ENCODE results near the gene FBXW5. TPM values are rescaled to one million over a fixed set of nuclear protein-coding genes. Genes with fewer than 3 reads are reported as not detected.

Gene FBXW5
- total and polyA plus RNA-seq, 4 donors: 56.6 to 118 (median 99.2) TPM

DNA sequence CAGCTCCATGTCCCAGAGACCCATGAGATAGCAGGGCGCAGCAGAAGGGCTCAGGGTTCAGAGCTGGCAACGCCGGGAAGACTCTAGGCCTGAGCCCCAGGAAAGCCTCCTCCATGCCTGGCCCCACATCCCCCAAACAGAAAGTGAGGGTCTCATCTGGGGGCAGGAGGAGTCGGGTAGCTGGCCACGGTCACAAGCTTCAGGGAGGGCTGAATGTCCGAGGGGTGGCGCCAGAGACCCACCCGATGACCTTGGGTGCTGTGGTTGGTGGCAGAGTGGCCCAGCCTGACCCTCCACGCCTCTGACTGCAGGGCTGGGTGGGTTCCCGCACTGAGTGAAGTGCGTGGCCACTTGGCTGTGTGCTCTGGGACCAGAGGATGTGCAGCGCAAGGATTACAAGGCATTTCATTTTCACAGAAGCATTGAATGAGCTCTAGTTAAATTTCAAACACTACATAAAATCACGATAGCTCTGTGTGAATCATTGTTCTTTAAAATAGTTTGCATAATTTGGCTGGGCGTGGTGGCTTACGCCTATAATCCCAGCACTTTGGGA is 3.5 kb upstream of the FBXW5 start:
- H3K4me3 ChIP-seq: no peak overlapping the region

DNA sequence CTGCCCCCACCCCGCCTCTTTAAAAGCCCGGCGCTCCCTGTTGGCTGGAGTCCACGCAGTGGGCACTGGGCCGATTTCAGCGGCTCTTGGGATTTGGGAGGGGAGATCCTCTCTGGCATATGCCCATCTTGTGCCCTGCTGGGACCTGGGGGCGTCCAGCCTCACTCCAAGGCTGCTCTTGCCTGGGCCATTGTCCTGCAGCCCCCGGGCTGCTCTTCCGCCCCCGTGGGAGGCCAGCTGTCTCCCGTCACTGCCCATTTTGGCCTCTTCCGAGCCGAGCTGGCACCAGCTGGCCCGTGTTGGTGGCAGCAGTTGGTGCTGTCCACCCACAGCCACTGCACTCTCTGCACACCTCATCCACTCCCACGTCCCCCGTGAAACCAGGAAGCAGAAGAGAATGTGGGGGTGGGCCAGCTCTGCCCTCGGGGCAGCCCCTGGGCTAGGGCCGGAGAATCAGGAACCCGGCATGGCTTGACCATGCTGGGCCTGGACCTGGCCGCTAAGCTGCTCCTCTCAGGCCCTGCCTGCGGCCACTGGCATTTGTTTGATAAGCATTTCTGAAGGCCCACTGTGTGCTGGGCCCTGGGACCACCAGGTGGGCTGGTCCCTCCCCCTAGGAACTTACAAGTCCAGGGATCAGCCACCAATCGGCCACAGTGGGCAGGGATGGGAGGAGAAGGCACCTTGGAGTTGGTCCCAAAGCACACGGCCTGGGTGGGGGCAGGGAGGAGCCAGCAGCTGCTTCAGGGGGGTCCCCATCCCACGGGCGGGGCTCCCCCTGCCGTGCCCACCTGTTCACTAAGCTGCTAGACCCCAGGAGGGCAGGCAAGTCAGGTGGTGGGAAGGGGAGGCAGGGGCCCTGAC is 2.7 kb upstream of the FBXW5 start:
- H3K9ac ChIP-seq (ENCODE audit: insufficient read depth in 1 of 2, low read length in 2 of 2): no peak overlapping the region
- no peaks in the 10 kb centered on the region for H3K9me3 ChIP-seq (ENCODE audit: control insufficient read depth in 4 of 4, insufficient read depth in 3 of 4, low read length in 3 of 4)
- H3K27me3 ChIP-seq (ENCODE audit: control insufficient read depth in 3 of 3, insufficient read depth in 3 of 3, low read length in 2 of 3): no peaks in the 10 kb centered on the region
- ATAC-seq (ENCODE audit: insufficient read depth, low FRiP score) (no peak), DNase-seq (no peak)
- TF ChIP-seq, protein P1, sequence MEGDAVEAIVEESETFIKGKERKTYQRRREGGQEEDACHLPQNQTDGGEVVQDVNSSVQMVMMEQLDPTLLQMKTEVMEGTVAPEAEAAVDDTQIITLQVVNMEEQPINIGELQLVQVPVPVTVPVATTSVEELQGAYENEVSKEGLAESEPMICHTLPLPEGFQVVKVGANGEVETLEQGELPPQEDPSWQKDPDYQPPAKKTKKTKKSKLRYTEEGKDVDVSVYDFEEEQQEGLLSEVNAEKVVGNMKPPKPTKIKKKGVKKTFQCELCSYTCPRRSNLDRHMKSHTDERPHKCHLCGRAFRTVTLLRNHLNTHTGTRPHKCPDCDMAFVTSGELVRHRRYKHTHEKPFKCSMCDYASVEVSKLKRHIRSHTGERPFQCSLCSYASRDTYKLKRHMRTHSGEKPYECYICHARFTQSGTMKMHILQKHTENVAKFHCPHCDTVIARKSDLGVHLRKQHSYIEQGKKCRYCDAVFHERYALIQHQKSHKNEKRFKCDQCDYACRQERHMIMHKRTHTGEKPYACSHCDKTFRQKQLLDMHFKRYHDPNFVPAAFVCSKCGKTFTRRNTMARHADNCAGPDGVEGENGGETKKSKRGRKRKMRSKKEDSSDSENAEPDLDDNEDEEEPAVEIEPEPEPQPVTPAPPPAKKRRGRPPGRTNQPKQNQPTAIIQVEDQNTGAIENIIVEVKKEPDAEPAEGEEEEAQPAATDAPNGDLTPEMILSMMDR (IDR thresholded peaks at IDR 0.05; ENCODE audit: control extremely low read depth, extremely low read depth): no peak
- no peak overlapping the region for H3K27ac ChIP-seq (ENCODE audit: low read depth in 1 of 2, low read length in 1 of 2)
- WGBS, 2 donors: 55 to 76% methylated on average over 26 of the region's 26 CpGs
- peaks cover 0 to 12% (median 2%) of the 10 kb centered on the region in 4 donors for H3K36me3 ChIP-seq (ENCODE audit: control insufficient read depth in 4 of 4, insufficient read depth in 4 of 4, low read length in 4 of 4)
- peaks cover 0 to 22% (median 18%) of the 10 kb centered on the region in 5 donors for H3K4me1 ChIP-seq (ENCODE audit: control insufficient read depth in 5 of 5, insufficient read depth in 5 of 5, low read length in 5 of 5)
- no peak overlapping the region for H3K4me3 ChIP-seq

More for the DNA sequence above, 3.5 kb upstream of the FBXW5 start:
- 33 to 43% methylated on average over 15 of the region's 15 CpGs for WGBS, 2 donors
- no peak overlapping the region for H3K9ac ChIP-seq (ENCODE audit: insufficient read depth in 1 of 2, low read length in 2 of 2)
- TF ChIP-seq, protein P1 (IDR thresholded peaks at IDR 0.05; ENCODE audit: control extremely low read depth, extremely low read depth): peak; percentile 24
- no peak overlapping the region for H3K27ac ChIP-seq (ENCODE audit: low read depth in 1 of 2, low read length in 1 of 2)
- DNase-seq (peak; percentile 34 to 43 (median 38)), ATAC-seq (ENCODE audit: insufficient read depth, low FRiP score) (no peak)
- no peaks in the 10 kb centered on the region for H3K9me3 ChIP-seq (ENCODE audit: control insufficient read depth in 4 of 4, insufficient read depth in 3 of 4, low read length in 3 of 4)
- H3K27me3 ChIP-seq (ENCODE audit: control insufficient read depth in 3 of 3, insufficient read depth in 3 of 3, low read length in 2 of 3): no peaks in the 10 kb centered on the region
- H3K4me1 ChIP-seq (ENCODE audit: control insufficient read depth in 5 of 5, insufficient read depth in 5 of 5, low read length in 5 of 5): peaks cover 0 to 22% (median 15%) of the 10 kb centered on the region in 5 donors
- H3K36me3 ChIP-seq (ENCODE audit: control insufficient read depth in 4 of 4, insufficient read depth in 4 of 4, low read length in 4 of 4): peaks cover 0 to 4% (median 0%) of the 10 kb centered on the region in 4 donors

DNA sequence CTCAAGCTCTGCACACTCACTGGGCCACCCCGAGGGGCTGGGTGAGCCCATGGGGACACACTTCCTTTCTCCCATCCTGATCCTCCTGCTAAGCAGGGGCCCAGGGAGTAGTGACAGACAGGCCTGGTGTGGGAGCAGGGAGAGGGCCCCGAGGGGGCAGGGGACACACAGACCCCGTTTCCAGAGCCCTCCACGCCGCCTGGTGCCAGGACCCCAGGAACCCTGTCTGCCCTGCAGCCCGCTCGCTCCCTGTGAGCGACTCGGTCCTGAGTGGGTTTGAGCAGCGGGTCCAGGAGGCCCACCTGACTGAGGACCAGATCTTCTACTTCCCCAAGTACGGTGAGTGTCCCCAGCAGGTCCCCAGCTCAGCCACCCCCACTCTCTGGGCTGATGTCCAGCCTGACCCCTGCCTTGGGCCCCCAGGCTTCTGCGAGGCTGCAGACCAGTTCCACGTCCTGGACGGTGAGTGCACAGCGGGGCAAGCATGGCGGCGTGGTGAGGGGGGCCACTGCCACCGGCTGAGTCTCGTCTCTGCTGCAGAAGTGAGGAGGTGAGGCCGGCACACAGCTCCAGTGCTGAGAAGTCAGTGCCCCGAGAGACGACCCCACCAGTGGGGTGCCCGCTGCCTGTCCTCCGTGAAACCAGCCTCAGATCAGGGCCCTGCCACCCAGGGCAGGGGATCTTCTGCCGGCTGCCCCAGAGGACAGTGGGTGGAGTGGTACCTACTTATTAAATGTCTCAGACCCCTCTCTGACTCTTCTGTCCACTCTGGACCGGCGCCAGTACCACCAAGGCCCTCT is 1.9 kb upstream of the FBXW5 start:
- Histone ChIP-seq H3K27me3 (ENCODE audit: control insufficient read depth in 3 of 3, insufficient read depth in 3 of 3, low read length in 2 of 3) (no peaks in the 10 kb centered on the region), H3K27ac (ENCODE audit: low read depth in 1 of 2, low read length in 1 of 2) (no peak overlapping the region), H3K4me1 (ENCODE audit: control insufficient read depth in 5 of 5, insufficient read depth in 5 of 5, low read length in 5 of 5) (peaks cover 0 to 26% (median 14%) of the 10 kb centered on the region in 5 donors), H3K36me3 (ENCODE audit: control insufficient read depth in 4 of 4, insufficient read depth in 4 of 4, low read length in 4 of 4) (peaks cover 0 to 20% (median 10%) of the 10 kb centered on the region in 4 donors), H3K9me3 (ENCODE audit: control insufficient read depth in 4 of 4, insufficient read depth in 3 of 4, low read length in 3 of 4) (peaks cover 0 to 2% (median 0%) of the 10 kb centered on the region in 4 donors), H3K4me3 (no peak overlapping the region), H3K9ac (ENCODE audit: insufficient read depth in 1 of 2, low read length in 2 of 2) (no peak overlapping the region)
- ATAC-seq (ENCODE audit: insufficient read depth, low FRiP score) (no peak), DNase-seq (no peak)
- WGBS, 2 donors: 80 to 87% methylated on average over 27 of the region's 27 CpGs
- TF ChIP-seq, protein P1 (IDR thresholded peaks at IDR 0.05; ENCODE audit: control extremely low read depth, extremely low read depth): no peak

Measured in lung (tissue), 12 donors.